ENCODE results near the gene ATXN10.

GRCh38 chr22:45889539-45890350, 218.1 kb downstream of the ATXN10 start:
- TF ChIP-seq CTCF (IDR thresholded peaks at IDR 0.05) (no peak), EZH2 (IDR thresholded peaks at IDR 0.05; ENCODE audit: borderline replicate concordance, insufficient read depth, low read depth, low read length, poor library complexity, severe bottlenecking) (no peak)
